Upper lobe of left lung (tissue), 4 donors: ENCODE data around the gene FBXW5.

Source experiments
- POLR2A ChIP-seq, 4 donors: fragments of 450-650 bp; IDR thresholded peaks; one replicate each; pipeline ENCODE4 v1.5.1; 2016 to 2017; ENCODE audit warnings: antibody characterized with exemption in 4 of 4, mild to moderate bottlenecking in 2 of 4
- POLR2AphosphoS5 ChIP-seq, 2 donors: sonication (generic); formaldehyde crosslinking; IDR thresholded peaks; one replicate each; pipeline ENCODE4 v1.5.1; 2017; ENCODE audit warnings: antibody characterized with exemption in 2 of 2
- TF ChIP-seq, protein P1 (sequence below), 6 experiments: fragments of 450-650 bp in 4 of 6; fragments of 200-600 bp in 2 of 6; sonication (generic) in 2 of 6; IDR thresholded peaks; one replicate each; pipeline ENCODE4 v1.5.1; 2016 to 2019; ENCODE audit warnings: antibody characterized with exemption in 6 of 6

DNA sequence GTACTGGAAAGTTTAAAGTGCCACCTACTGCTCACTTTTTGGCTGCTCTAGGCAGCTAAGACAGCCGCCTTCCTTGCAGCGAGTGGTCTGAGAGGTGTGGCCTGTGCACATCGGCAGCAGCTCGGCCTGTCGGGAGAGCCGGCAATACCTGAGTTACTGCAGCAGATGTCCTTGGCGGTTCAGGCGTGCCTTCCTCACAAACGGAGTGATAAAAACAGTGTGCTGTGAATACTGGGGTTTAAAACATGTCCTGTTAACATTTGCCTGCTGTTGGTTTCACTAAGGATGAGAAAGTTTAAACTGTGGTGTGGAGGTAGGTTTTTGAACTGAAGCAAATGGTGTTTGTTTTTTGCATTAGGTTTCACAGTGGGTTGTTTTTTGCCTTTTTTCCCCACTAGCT is 45.3 kb downstream of the FBXW5 start:
- no peak for TF ChIP-seq POLR2AphosphoS5 (IDR thresholded peaks at IDR 0.05)
- TF ChIP-seq POLR2A (IDR thresholded peaks at IDR 0.05) = no peak
- TF ChIP-seq, protein P1, sequence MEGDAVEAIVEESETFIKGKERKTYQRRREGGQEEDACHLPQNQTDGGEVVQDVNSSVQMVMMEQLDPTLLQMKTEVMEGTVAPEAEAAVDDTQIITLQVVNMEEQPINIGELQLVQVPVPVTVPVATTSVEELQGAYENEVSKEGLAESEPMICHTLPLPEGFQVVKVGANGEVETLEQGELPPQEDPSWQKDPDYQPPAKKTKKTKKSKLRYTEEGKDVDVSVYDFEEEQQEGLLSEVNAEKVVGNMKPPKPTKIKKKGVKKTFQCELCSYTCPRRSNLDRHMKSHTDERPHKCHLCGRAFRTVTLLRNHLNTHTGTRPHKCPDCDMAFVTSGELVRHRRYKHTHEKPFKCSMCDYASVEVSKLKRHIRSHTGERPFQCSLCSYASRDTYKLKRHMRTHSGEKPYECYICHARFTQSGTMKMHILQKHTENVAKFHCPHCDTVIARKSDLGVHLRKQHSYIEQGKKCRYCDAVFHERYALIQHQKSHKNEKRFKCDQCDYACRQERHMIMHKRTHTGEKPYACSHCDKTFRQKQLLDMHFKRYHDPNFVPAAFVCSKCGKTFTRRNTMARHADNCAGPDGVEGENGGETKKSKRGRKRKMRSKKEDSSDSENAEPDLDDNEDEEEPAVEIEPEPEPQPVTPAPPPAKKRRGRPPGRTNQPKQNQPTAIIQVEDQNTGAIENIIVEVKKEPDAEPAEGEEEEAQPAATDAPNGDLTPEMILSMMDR (IDR thresholded peaks at IDR 0.05) = no peak
